K562 (cell line): Measurements from ENCODE around the gene PAN3.

Experiments used
- CTCF ChIP-seq, 3 experiments: IDR thresholded peaks in 2 of 3; conservative IDR thresholded peaks in 1 of 3; 2 replicates each; pipeline ENCODE4 v1.5.1; 2011 to 2012; ENCODE audit warnings: low read length in 3 of 3, mild to moderate bottlenecking in 3 of 3, control low read depth in 2 of 3, improper control_type of control experiment in 1 of 3, inconsistent platforms in 1 of 3, low read depth in 1 of 3, mixed read lengths in 1 of 3, moderate library complexity in 1 of 3; ENCODE audit not compliant: insufficient read depth in 2 of 3
- ELF1 ChIP-seq: fragments of 200-800 bp; sonication (Bioruptor generic); IDR thresholded peaks from 2 replicates; pipeline ENCODE4 v1.6.1; 2016; ENCODE audit warnings: missing genetic modification characterization, missing compliant biosample characterization
- USF2 ChIP-seq: sonication (generic); formaldehyde crosslinking; IDR thresholded peaks from 2 replicates; pipeline ENCODE4 v1.5.0; 2020; ENCODE audit warnings: missing genetic modification reagents

GRCh38 chr13:28159057-28159456 lies 20.7 kb downstream of the PAN3 start:
- TF ChIP-seq CTCF (IDR thresholded peaks at IDR 0.05 in 2 of 3, conservative IDR thresholded peaks at IDR 0.05 in 1 of 3; ENCODE audit: insufficient read depth in 2 of 3, low read depth in 1 of 3, low read length in 3 of 3) (no peak), ELF1 (tag) (no peak), USF2 (no peak)
